Liver (tissue), 3 donors: Measurements from ENCODE around the gene SV2B.

Source experiments
- ATF3 ChIP-seq: IDR thresholded peaks from 2 replicates; pipeline ENCODE4 v1.6.1; 2016; ENCODE audit warnings: antibody characterized with exemption
- CTCF ChIP-seq: fragments of 150-350 bp; IDR thresholded peaks from 2 replicates; pipeline ENCODE4 v1.5.1; 2017; ENCODE audit warnings: improper control_type of control experiment, low read depth, low read length; ENCODE audit not compliant: missing input control
- GABPA ChIP-seq, 2 donors: IDR thresholded peaks in 1 of 2; conservative IDR thresholded peaks in 1 of 2; 2 replicates each; pipeline ENCODE4 v1.6.1; 2016; ENCODE audit warnings: antibody characterized with exemption in 2 of 2, mild to moderate bottlenecking in 1 of 2, moderate library complexity in 1 of 2
- HNF4G ChIP-seq: IDR thresholded peaks from 2 replicates; pipeline ENCODE4 v1.6.1; 2016; ENCODE audit warnings: antibody characterized with exemption
- MAX ChIP-seq: IDR thresholded peaks from 2 replicates; pipeline ENCODE4 v1.6.1; 2016; ENCODE audit warnings: antibody characterized with exemption
- RAD21 ChIP-seq, 2 donors: IDR thresholded peaks; 2 replicates each; pipeline ENCODE4 v1.6.1; 2016; ENCODE audit warnings: antibody characterized with exemption in 2 of 2, mild to moderate bottlenecking in 2 of 2
- REST ChIP-seq: IDR thresholded peaks from 2 replicates; pipeline ENCODE4 v1.6.1; 2016; ENCODE audit warnings: antibody characterized with exemption, mild to moderate bottlenecking
- TAF1 ChIP-seq: conservative IDR thresholded peaks from 2 replicates; pipeline ENCODE4 v1.6.1; 2016; ENCODE audit warnings: antibody characterized with exemption, mild to moderate bottlenecking
- YY1 ChIP-seq: IDR thresholded peaks from 2 replicates; pipeline ENCODE4 v1.6.1; 2016; ENCODE audit warnings: antibody characterized with exemption, mild to moderate bottlenecking
- ZBTB33 ChIP-seq: IDR thresholded peaks from 2 replicates; pipeline ENCODE4 v1.6.1; 2016; ENCODE audit warnings: antibody characterized with exemption
- donor health status: healthy.
- donor health status: healthy.

- no peak for TF ChIP-seq REST
- no peak for TF ChIP-seq ATF3
- TF ChIP-seq CTCF = no peak
- TF ChIP-seq HNF4G = no peak
- TF ChIP-seq MAX = no peak
- TF ChIP-seq TAF1 = no peak
- TF ChIP-seq GABPA (IDR thresholded peaks at IDR 0.05 in 1 of 2, conservative IDR thresholded peaks at IDR 0.05 in 1 of 2) = no peak
- TF ChIP-seq RAD21 (IDR thresholded peaks at IDR 0.05) = no peak
- TF ChIP-seq ZBTB33 = no peak
- TF ChIP-seq YY1 = no peak
These were observed 24.1 kb downstream of the SV2B start for GRCh38 chr15:91124132-91124531.
